ENCODE measurements around the gene SMIM10. TPM values are rescaled to one million over a fixed set of nuclear protein-coding genes. Genes with fewer than 3 reads are reported as not detected.

SMIM10 gene
- total RNA-seq (2012; rRNA removed): 2.3 and 3.6 TPM in 2 replicates
- 6.0 and 8.6 TPM in 2 replicates for polyA plus RNA-seq (2012; rRNA removed)
- polyA plus RNA-seq (2012; cell fraction: cytosol; rRNA removed): 12.0 TPM in 2 replicates
- 2.0 and 2.7 TPM in 2 replicates for polyA plus RNA-seq (2012; cell fraction: nucleus; rRNA removed; ENCODE audit: low replicate concordance)
- Bru-seq, nascent RNA: percentile 59 among the genes with signal in this experiment
- BruChase-seq, experiment 1, labeled RNA remaining after a 6-hour chase: percentile 79 among the genes with signal in this experiment
- percentile 65 among the genes with signal in this experiment for BruChase-seq, experiment 2, labeled RNA remaining after a 2-hour chase
- long read RNA-seq, partial matches to known transcripts: 0 of 3 reads
- long read RNA-seq, other reads (novel, unspliced or antisense): 0 of 3 reads

DNA sequence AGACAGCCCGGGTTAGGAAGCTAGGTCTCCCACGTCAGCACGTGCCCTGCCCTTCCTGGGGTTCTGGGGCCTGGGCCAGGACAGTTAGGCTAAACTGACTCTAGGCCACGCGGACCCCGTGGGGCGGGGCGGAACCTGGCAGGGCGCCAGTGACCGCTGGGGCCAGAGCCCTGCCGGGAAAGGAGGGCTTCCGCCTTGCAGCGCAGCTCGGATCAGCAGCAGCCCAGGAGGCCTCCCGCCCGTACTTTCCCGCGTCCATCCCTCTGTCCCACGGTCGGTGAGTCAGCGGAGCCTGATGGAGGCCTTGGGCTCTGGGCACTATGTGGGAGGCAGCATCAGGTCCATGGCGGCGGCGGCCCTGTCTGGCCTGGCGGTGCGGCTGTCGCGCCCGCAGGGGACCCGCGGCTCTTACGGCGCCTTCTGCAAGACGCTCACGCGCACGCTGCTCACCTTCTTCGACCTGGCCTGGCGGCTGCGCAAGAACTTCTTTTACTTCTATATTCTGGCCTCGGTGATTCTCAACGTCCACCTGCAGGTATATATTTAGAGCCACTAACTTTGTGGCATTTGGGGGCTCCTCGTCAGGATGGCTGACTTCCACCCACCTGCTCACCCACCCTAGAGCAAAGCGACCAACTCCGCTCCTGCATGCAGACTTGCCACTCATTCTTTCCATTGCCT lies at the start of gene SMIM10:
Gene SMIM10, plus strand, starts transcription at position 191 of the 681 bp plus-strand sequence. Its CDS starts 105 bp downstream, at position 296.
- Histone ChIP-seq H3K4ac (ENCODE audit: low read depth, low read length) (peak within 1 kb of the TSS; percentile 83), H2AFZ (replicated peaks; ENCODE audit: low read length, poor library complexity) (peak within 1 kb of the TSS; percentile 69), H3K14ac (replicated peaks; ENCODE audit: low read depth, low read length) (peak within 1 kb of the TSS; percentile 85; the same call in 1 of the 2 replicates), H3K4me2 (ENCODE audit: low read depth, low read length) (peak within 1 kb of the TSS; percentile 68), H3K27ac (ENCODE audit: insufficient read depth, low read length) (peak within 1 kb of the TSS; percentile 76), H2BK120ac (ENCODE audit: low read depth, low read length) (peak within 1 kb of the TSS; percentile 79), H3K9me3 (ENCODE audit: control insufficient read depth, insufficient read depth, low read length) (no peaks in the 10 kb centered on the region), H3K9ac (ENCODE audit: low read depth, low read length) (peak within 1 kb of the TSS; percentile 48), H4K5ac (ENCODE audit: low read depth, low read length) (peak within 1 kb of the TSS; percentile 33), H2BK5ac (ENCODE audit: low read depth, low read length, poor library complexity, severe bottlenecking) (peak within 1 kb of the TSS; percentile 81), H3K23ac (ENCODE audit: low read depth, low read length) (peak within 1 kb of the TSS; percentile 87), H2AK9ac (replicated peaks; ENCODE audit: low read depth, low read length, poor library complexity) (peak within 1 kb of the TSS; percentile 81), H2BK20ac (ENCODE audit: low read depth, low read length) (peak within 1 kb of the TSS; percentile 76; the same call in 1 of the 2 replicates), H4K91ac (ENCODE audit: insufficient read depth, low read depth, low read length) (peak within 1 kb of the TSS; percentile 88), H3K36me3 (ENCODE audit: control insufficient read depth, insufficient read depth, low read length) (no peaks in the 10 kb centered on the region), H3K79me1 (ENCODE audit: low read depth in 1 of 2, low read length in 2 of 2) (no peaks in the 10 kb centered on the region), H2BK15ac (ENCODE audit: low read depth, low read length) (peak within 1 kb of the TSS; percentile 67; the same call in 1 of the 3 replicates), H2AK5ac (ENCODE audit: low read depth, low read length) (peak within 1 kb of the TSS; percentile 24; the same call in 1 of the 2 replicates), H3K4me3 (ENCODE audit: insufficient read depth, low read depth, low read length) (peak within 1 kb of the TSS; percentile 42), H3K56ac (ENCODE audit: extremely low read depth, insufficient read depth, low read length) (0 out of 2 replicates have a peak within 1 kb of the TSS, but pooled peaks have one; percentile 44), H3K9me1 (ENCODE audit: insufficient read depth, low read length) (no peaks in the 10 kb centered on the region), H4K8ac (ENCODE audit: low read depth in 2 of 2, low read length in 2 of 2) (peak within 1 kb of the TSS; percentile 67 to 77), H3K4me1 (ENCODE audit: control insufficient read depth, insufficient read depth, low read length) (0 out of 2 replicates have a peak, but pooled peaks cover 2% of the 10 kb centered on the region), H4K20me1 (ENCODE audit: insufficient read depth, low read length) (no peaks in the 10 kb centered on the region), H3K27me3 (ENCODE audit: control insufficient read depth, insufficient read depth, low read length) (no peaks in the 10 kb centered on the region), H3K18ac (ENCODE audit: low read depth, low read length) (peak within 1 kb of the TSS; percentile 48)
- dilution Hi-C loops (cut with HindIII; ENCODE audit: low sequenced_read_pairs, unreplicated experiment) (no loop called here), in situ Hi-C loops (cut with MboI; ENCODE audit: low sequenced_read_pairs) (no loop called here), intact Hi-C loops (cut with micrococcal nuclease) (no loop called here)
- no TSS peak for BruUV-seq (replicated peaks)
- 30% methylated on average over 25 of the region's 45 CpGs; no CpG with 5 or more reads in 1 of the 2 experiments for WGBS, 2 experiments (ENCODE audit: extremely low coverage in 2 of 2, insufficient read length in 1 of 2)
- POLR2A ChIA-PET (ENCODE audit: unreplicated experiment): no interaction called here
- TF ChIP-seq RCOR1 (IDR thresholded peaks at IDR 0.05; ENCODE audit: insufficient replicate concordance, low read length) (no peak), MAZ (IDR thresholded peaks at IDR 0.05; ENCODE audit: borderline replicate concordance, low read depth, low read length) (peak; percentile 39; the same call in 1 of the 2 replicates), MXI1 (IDR thresholded peaks at IDR 0.05; ENCODE audit: borderline replicate concordance, low read depth, low read length) (peak; percentile 54; the same call in 1 of the 2 replicates), BHLHE40 (IDR thresholded peaks at IDR 0.05; ENCODE audit: low read depth, low read length) (peak; percentile 36; the same call in 1 of the 2 replicates), NFE2L2 (IDR thresholded peaks at IDR 0.05; ENCODE audit: low read depth, low read length) (no peak)
- TF ChIP-seq, protein P1, sequence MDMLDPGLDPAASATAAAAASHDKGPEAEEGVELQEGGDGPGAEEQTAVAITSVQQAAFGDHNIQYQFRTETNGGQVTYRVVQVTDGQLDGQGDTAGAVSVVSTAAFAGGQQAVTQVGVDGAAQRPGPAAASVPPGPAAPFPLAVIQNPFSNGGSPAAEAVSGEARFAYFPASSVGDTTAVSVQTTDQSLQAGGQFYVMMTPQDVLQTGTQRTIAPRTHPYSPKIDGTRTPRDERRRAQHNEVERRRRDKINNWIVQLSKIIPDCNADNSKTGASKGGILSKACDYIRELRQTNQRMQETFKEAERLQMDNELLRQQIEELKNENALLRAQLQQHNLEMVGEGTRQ (IDR thresholded peaks at IDR 0.05; ENCODE audit: low read depth, low read length): peak; percentile 10; the same call in 1 of the 2 replicates
- TF ChIP-seq, protein P2, sequence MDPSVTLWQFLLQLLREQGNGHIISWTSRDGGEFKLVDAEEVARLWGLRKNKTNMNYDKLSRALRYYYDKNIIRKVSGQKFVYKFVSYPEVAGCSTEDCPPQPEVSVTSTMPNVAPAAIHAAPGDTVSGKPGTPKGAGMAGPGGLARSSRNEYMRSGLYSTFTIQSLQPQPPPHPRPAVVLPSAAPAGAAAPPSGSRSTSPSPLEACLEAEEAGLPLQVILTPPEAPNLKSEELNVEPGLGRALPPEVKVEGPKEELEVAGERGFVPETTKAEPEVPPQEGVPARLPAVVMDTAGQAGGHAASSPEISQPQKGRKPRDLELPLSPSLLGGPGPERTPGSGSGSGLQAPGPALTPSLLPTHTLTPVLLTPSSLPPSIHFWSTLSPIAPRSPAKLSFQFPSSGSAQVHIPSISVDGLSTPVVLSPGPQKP (IDR thresholded peaks at IDR 0.05; ENCODE audit: borderline replicate concordance, low read depth, low read length): no peak
- ATAC-seq (ENCODE audit: low read depth): peak; percentile 97
- peak; percentile 79 for DNase-seq
- CTCF ChIA-PET: interaction anchor here (0.7 to 1.0 kb wide), 2 partner anchors 25 to 95 kb away, joined by 3 to 4 read pairs; no protein-coding TSS in a partner anchor

Measured in IMR-90 (cell line).